Measurements from ENCODE around the gene MACC1.

The MACC1 gene

GRCh38 chr7:20249376-20249775, 32.2 kb upstream of the MACC1 start:
- H3K36me3 ChIP-seq (ENCODE audit: control insufficient read depth, insufficient read depth, low read length) = no peaks in the 10 kb centered on the region
- H3K27ac ChIP-seq = no peak overlapping the region
- H3K27me3 ChIP-seq (ENCODE audit: control insufficient read depth, insufficient read depth, low read length) = no peaks in the 10 kb centered on the region
- H2AFZ ChIP-seq = no peak overlapping the region
- no peak overlapping the region for H3K9ac ChIP-seq
- TF ChIP-seq CTCF (IDR thresholded peaks at IDR 0.05) = no peak
- no peaks in the 10 kb centered on the region for H3K9me3 ChIP-seq (ENCODE audit: control insufficient read depth, low read length)
- no peaks in the 10 kb centered on the region for H3K79me2 ChIP-seq
- no peaks in the 10 kb centered on the region for H3K4me1 ChIP-seq
- H3K4me2 ChIP-seq (ENCODE audit: low read length) = no peak overlapping the region
- no peak overlapping the region for H3K4me3 ChIP-seq (ENCODE audit: low read depth, low read length)

- H3K27ac ChIP-seq = no peak overlapping the region
- no peaks in the 10 kb centered on the region for H3K36me3 ChIP-seq (ENCODE audit: control insufficient read depth, insufficient read depth, low read length)
- no peaks in the 10 kb centered on the region for H3K79me2 ChIP-seq
- no peak overlapping the region for H3K4me3 ChIP-seq (ENCODE audit: low read depth, low read length)
- no peak overlapping the region for H3K4me2 ChIP-seq (ENCODE audit: low read length)
- TF ChIP-seq CTCF (IDR thresholded peaks at IDR 0.05) = no peak
- no peaks in the 10 kb centered on the region for H3K4me1 ChIP-seq
- H3K9ac ChIP-seq = no peak overlapping the region
- H3K9me3 ChIP-seq (ENCODE audit: control insufficient read depth, low read length) = no peaks in the 10 kb centered on the region
- no peak overlapping the region for H2AFZ ChIP-seq
- no peaks in the 10 kb centered on the region for H3K27me3 ChIP-seq (ENCODE audit: control insufficient read depth, insufficient read depth, low read length)
Observed at GRCh38 chr7:20246236-20246635, 29.1 kb upstream of the MACC1 start.

GRCh38 chr7:20244334-20245120, 27.3 kb upstream of the MACC1 start:
- Histone ChIP-seq H3K79me2 (no peaks in the 10 kb centered on the region), H3K27me3 (ENCODE audit: control insufficient read depth, insufficient read depth, low read length) (no peaks in the 10 kb centered on the region), H2AFZ (no peak overlapping the region), H3K27ac (no peak overlapping the region), H3K4me2 (ENCODE audit: low read length) (no peak overlapping the region), H3K4me3 (ENCODE audit: low read depth, low read length) (no peak overlapping the region), H3K9me3 (ENCODE audit: control insufficient read depth, low read length) (no peaks in the 10 kb centered on the region), H3K36me3 (ENCODE audit: control insufficient read depth, insufficient read depth, low read length) (no peaks in the 10 kb centered on the region), H3K4me1 (no peaks in the 10 kb centered on the region), H3K9ac (no peak overlapping the region)
- no peak for TF ChIP-seq CTCF (IDR thresholded peaks at IDR 0.05)

GRCh38 chr7:20241911-20242261, 24.7 kb upstream of the MACC1 start:
- no peak overlapping the region for H3K9ac ChIP-seq
- TF ChIP-seq CTCF (IDR thresholded peaks at IDR 0.05) = no peak
- no peak overlapping the region for H3K27ac ChIP-seq
- H3K4me2 ChIP-seq (ENCODE audit: low read length) = no peak overlapping the region
- H3K4me3 ChIP-seq (ENCODE audit: low read depth, low read length) = no peak overlapping the region
- no peak overlapping the region for H2AFZ ChIP-seq
- no peaks in the 10 kb centered on the region for H3K36me3 ChIP-seq (ENCODE audit: control insufficient read depth, insufficient read depth, low read length)
- H3K9me3 ChIP-seq (ENCODE audit: control insufficient read depth, low read length) = no peaks in the 10 kb centered on the region
- no peaks in the 10 kb centered on the region for H3K79me2 ChIP-seq
- no peaks in the 10 kb centered on the region for H3K4me1 ChIP-seq
- no peaks in the 10 kb centered on the region for H3K27me3 ChIP-seq (ENCODE audit: control insufficient read depth, insufficient read depth, low read length)
